GM11168 (cell line): ENCODE results near the gene MOSMO.
"Not testable (repeated sequence)": the region's sequence is repeated elsewhere in the genome, so short reads cannot be mapped to it uniquely, and the experiment has no call there.

ENCODE experiments used
- in situ Hi-C: fragments of 300-500 bp; cut with MboI; formaldehyde crosslinking; loops from one replicate; pipeline ENCODE4 v1.12.0; 2022; ENCODE audit warnings: low sequenced_read_pairs; ENCODE audit not compliant: unreplicated experiment

MOSMO gene

DNA sequence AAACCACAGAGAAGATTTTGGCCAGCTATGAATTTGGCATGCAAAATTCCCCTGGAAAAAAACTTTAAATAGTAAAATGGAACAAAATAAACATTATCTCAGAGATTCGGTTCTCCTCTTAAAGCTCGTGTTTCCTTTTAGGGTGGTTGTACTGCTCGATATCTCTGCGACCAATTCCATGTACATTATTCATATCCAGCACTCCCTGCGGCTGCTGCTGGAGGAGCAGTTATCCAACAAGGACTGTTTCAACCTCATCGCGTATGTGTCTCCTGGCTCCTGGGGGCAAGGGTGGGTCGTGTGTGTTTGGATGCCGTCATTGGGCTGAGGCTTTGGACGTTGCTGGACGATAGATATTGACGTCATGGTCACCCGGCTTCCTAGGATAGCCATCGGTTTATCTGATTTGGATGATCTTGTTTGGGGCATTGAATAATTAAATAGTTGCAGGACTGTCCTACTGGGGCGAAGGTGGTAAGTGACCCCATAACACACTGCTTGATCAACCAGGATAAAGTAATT lies 118.2 kb downstream of the MOSMO start:
- in situ Hi-C loops: no loop called here

GRCh38 chr16:22128537-22128936 lies 120.6 kb downstream of the MOSMO start:
- in situ Hi-C loops: not testable (repeated sequence)

DNA sequence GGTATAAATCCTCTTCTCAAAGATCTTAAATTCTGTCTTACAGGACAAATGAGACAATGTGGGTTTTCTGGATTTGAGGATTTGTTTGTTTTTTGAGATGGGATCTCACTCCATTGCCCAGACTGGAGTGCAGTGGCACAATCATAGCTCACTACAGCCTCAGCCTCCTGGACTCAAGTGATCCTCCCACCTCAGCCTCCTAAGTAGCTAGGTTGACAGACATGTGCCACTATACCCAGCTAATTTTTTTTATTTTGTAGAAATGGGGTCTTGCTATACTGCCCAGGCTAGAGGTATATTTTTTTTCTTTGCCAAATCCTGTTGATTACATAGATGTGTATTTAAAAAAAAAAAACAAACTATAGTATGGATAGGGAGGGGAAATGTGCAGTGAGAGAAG lies 122.6 kb downstream of the MOSMO start:
- in situ Hi-C loops: no loop called here

DNA sequence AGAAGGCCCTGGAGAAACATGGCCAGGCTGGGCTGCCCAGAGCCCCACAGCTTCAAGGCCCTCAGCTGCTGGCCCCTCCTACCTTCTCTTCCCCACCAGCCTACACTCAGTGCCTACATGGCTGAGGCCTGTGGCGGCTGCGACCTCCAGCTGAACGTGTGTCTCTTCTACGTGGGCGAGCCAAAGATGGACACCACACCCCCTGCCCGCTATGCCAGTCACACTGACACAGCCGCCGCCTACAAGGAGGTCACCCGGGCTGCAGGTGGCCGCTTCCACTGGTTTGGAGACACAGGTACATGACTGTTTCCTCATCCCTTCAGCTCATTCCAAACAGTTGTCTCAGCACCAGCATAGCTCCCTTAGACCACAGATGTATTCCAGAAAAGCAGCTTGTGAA lies 124.9 kb downstream of the MOSMO start:
- in situ Hi-C loops: no loop called here
